Ovary (tissue), 9 donors: Measurements from ENCODE around the gene KATNA1. TPM values are rescaled to one million over a fixed set of nuclear protein-coding genes. Genes with fewer than 3 reads are reported as not detected.

Experiments used
- DNase-seq, 5 donors: peaks; one replicate each; pipeline ENCODE4 v3.0.0-alpha.2; 2019 to 2020
- H3K27ac ChIP-seq, 2 donors: fragments of 200-600 bp; one replicate each; pipeline versions ENCODE4 v1.5.1 to v1.8.0; 2019 to 2022
- H3K27me3 ChIP-seq: fragments of 200-600 bp; one replicate; pipeline ENCODE4 v1.8.0; 2022
- H3K36me3 ChIP-seq: fragments of 200-600 bp; sonication (generic); one replicate; pipeline ENCODE4 v1.5.1; 2019
- H3K4me1 ChIP-seq: one replicate; pipeline ENCODE4 v1.8.1; 2013; ENCODE audit warnings: mild to moderate bottlenecking, moderate library complexity; ENCODE audit not compliant: insufficient read depth
- H3K4me3 ChIP-seq: fragments of 200-600 bp; sonication (generic); one replicate; pipeline ENCODE4 v1.5.1; 2017
- H3K9me3 ChIP-seq, 2 donors: fragments of 200-600 bp in 1 of 2; sonication (generic) in 1 of 2; one replicate each; pipeline versions ENCODE4 v1.5.1 to v1.8.1; 2013 to 2019; ENCODE audit warnings: mild to moderate bottlenecking in 1 of 2, moderate library complexity in 1 of 2
- EP300 ChIP-seq: sonication (generic); formaldehyde crosslinking; IDR thresholded peaks from one replicate; pipeline ENCODE4 v1.6.1; 2017; ENCODE audit warnings: antibody characterized with exemption
- POLR2A ChIP-seq: fragments of 450-650 bp; IDR thresholded peaks from one replicate; pipeline ENCODE4 v1.6.1; 2017; ENCODE audit warnings: antibody characterized with exemption, mild to moderate bottlenecking, moderate library complexity
- WGBS, 3 donors: extraction: QIAGEN DNeasy Blood & Tissue Kit in 1 of 3; methylation state at CpG; one replicate each; pipeline versions ENCODE4 v1.1.5 to v1.1.7; 2013 to 2017; 5-methylcytosine and 5-hydroxymethylcytosine counted together
- intact Hi-C, 4 donors: fragments of 100-400 bp; cut with DNase I; formaldehyde crosslinking; loops; one replicate each; pipeline versions ENCODE4 v1.11.0 to v1.15.1; 2022 to 2023
- polyA plus RNA-seq, 2 donors: library from polyadenylated mRNA; stranded (reverse); fragments of 200-250 nt in 1 of 2; fragments of 350-450 nt in 1 of 2; fragmentation: Illumina TruSeq in 1 of 2; extraction: RNeasy Lipid Tissue Mini Kit (QIAGEN cat#74804) in 1 of 2; gene quantifications; one replicate each; pipeline ENCODE4 v1.2.3, GENCODE V29; 2013 to 2014
- total RNA-seq, 7 donors: library from RNA; depleted of rRNA in 2 of 7; stranded (reverse); fragments of >200 nt in 2 of 7; fragmentation: NEBNext Ultra II Directional in 3 of 7; extraction: Animal tissue kit (Norgen Biotek cat#: 25700) in 3 of 7; gene quantifications; one replicate each; pipeline versions ENCODE4 v1.1.0 to v1.2.4, GENCODE V29; 2016 to 2023
- TF ChIP-seq, protein P1 (sequence below), 3 donors: fragments of 450-650 bp in 2 of 3; fragments of 200-600 bp in 1 of 3; IDR thresholded peaks; one replicate each; pipeline versions ENCODE4 v1.5.1 to v1.8.0; 2016 to 2022; ENCODE audit warnings: antibody characterized with exemption in 3 of 3, mild to moderate bottlenecking in 1 of 3
- donor health status: DM: no; HTN: no; CAD: no; lungs with moderate emphysema.
- donor health status: DM: no; HTN: no; CAD: no.
- donor health status: Bipolar disorder and iron deficiency.
- donor health status: DM: yes; HTN: yes; CAD: no.
- donor health status: DM: no; HTN: no; CAD: no.
- donor health status: DM: yes; HTN: yes; CAD: no.

Gene KATNA1
- total and polyA plus RNA-seq, 9 donors, result 10.6 to 31.4 (median 19.0) TPM

DNA sequence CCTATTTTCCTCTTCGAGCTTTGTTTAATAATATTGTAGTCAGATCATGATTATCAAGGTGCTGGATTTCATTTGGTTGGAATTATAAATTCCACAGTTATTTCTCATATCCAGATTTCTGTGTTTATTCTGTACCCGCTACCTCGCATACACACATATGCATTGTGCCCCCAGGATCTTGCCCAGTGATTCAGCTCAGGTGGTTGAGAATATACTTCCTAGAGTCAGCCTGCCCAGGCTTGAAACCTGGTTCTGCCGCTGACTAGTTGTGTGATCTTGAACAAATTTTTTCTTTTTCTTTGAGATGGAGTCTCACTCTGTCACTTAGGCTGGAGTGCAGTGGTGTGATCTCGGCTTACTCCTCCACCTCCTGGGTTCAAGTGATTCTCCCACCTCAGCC is 67.6 kb downstream of the KATNA1 start:
- Histone ChIP-seq H3K27ac (no peak overlapping the region), H3K9me3 (no peaks in the 10 kb centered on the region), H3K36me3 (no peaks in the 10 kb centered on the region), H3K27me3 (no peaks in the 10 kb centered on the region), H3K4me3 (no peak overlapping the region), H3K4me1 (no peaks in the 10 kb centered on the region)
- 96 to 98% (median 97%) methylated on average over 5 of the region's 5 CpGs for WGBS, 3 donors
- no peak for TF ChIP-seq POLR2A
- no peak for TF ChIP-seq EP300
- TF ChIP-seq, protein P1, sequence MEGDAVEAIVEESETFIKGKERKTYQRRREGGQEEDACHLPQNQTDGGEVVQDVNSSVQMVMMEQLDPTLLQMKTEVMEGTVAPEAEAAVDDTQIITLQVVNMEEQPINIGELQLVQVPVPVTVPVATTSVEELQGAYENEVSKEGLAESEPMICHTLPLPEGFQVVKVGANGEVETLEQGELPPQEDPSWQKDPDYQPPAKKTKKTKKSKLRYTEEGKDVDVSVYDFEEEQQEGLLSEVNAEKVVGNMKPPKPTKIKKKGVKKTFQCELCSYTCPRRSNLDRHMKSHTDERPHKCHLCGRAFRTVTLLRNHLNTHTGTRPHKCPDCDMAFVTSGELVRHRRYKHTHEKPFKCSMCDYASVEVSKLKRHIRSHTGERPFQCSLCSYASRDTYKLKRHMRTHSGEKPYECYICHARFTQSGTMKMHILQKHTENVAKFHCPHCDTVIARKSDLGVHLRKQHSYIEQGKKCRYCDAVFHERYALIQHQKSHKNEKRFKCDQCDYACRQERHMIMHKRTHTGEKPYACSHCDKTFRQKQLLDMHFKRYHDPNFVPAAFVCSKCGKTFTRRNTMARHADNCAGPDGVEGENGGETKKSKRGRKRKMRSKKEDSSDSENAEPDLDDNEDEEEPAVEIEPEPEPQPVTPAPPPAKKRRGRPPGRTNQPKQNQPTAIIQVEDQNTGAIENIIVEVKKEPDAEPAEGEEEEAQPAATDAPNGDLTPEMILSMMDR (IDR thresholded peaks at IDR 0.05), result no peak
- intact Hi-C loops, result no loop called here
- DNase-seq, result no peak

DNA sequence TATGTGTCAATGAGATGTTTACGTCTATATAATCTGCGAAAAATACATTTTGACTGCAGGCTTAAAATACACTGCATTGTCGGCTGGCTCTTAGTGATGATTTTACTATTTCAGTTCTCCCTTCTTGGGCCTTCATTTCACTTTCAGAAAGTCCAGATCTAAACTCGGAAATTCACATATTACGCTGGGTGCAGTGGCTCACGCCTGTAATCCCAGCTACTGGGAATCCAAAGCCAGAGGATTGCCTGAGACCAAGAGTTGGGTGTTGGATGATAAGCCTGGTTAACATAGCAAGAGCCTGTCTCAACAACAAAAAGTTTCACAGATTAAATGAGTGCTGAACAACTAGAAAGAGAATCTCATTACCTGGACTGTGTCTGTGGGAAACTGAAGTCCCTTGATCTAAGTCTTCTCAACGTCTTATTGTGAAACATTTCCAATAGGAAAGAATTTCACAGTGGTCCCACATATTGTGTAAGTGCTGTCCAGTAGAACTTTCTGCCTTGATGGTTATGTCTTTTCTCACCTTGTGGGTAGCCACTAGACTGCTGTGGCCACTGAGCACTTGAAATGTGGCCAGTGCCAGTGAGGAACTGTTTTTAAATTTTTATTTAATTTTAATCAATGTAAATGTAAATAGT is 80.4 kb downstream of the KATNA1 start:
- TF ChIP-seq, protein P1 (IDR thresholded peaks at IDR 0.05), result no peak
- TF ChIP-seq EP300 (no peak), POLR2A (no peak)
- 87% methylated on average over 7 of the region's 7 CpGs for WGBS, 3 donors
- H3K4me1 ChIP-seq, result no peaks in the 10 kb centered on the region
- no peak overlapping the region for H3K4me3 ChIP-seq
- no peaks in the 10 kb centered on the region for H3K9me3 ChIP-seq
- no peak for DNase-seq
- intact Hi-C loops, result no loop called here
- H3K27me3 ChIP-seq, result no peaks in the 10 kb centered on the region
- no peak overlapping the region for H3K27ac ChIP-seq
- H3K36me3 ChIP-seq, result no peaks in the 10 kb centered on the region

DNA sequence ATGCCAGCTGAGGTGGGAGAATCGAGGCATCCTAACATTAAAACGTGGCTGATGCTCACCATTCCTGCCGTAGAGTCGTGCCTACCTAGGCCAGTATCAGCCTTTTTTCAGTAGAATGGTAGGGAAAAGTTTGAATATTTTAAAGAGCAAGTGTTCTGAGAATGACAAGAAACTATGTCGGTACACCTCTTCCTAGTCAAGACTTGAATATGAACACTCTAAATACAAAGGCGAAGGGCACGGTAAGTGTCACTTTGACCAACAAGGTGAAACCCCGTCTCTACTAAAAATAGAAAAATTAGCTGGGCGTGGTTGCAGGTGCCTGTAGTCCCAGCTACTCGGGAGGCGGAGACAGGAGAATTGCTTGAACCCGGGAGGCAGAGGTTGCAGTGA is 81.3 kb downstream of the KATNA1 start:
- intact Hi-C loops, result no loop called here
- TF ChIP-seq POLR2A (no peak), EP300 (no peak)
- TF ChIP-seq, protein P1 (IDR thresholded peaks at IDR 0.05), result no peak
- H3K4me1 ChIP-seq, result no peaks in the 10 kb centered on the region
- H3K9me3 ChIP-seq, result no peaks in the 10 kb centered on the region
- DNase-seq, result no peak
- H3K4me3 ChIP-seq, result peak overlapping the region; percentile 91
- H3K27me3 ChIP-seq, result no peaks in the 10 kb centered on the region
- 40 to 45% (median 43%) methylated on average over 12 of the region's 12 CpGs for WGBS, 3 donors
- H3K36me3 ChIP-seq, result no peaks in the 10 kb centered on the region
- H3K27ac ChIP-seq, result peak overlapping the region; percentile 86 to 90

GRCh38 chr6:149566410-149567193 is 81.9 kb downstream of the KATNA1 start:
- TF ChIP-seq, protein P1 (IDR thresholded peaks at IDR 0.05), result no peak
- peak; percentile 50 for TF ChIP-seq POLR2A
- intact Hi-C loops, result no loop called here
- no peaks in the 10 kb centered on the region for H3K4me1 ChIP-seq
- no peaks in the 10 kb centered on the region for H3K27me3 ChIP-seq
- peak; percentile 47 to 71 (median 59) for DNase-seq
- 0% methylated on average over 59 to 81 of the region's 81 CpGs for WGBS, 3 donors
- H3K9me3 ChIP-seq, result no peaks in the 10 kb centered on the region
- peak overlapping the region; percentile 86 to 90 for H3K27ac ChIP-seq
- no peaks in the 10 kb centered on the region for H3K36me3 ChIP-seq
- H3K4me3 ChIP-seq, result peak overlapping the region; percentile 91
